AG09319 (cell line): Measurements from ENCODE around the gene SEPHS2.

ENCODE experiments used
- DNase-seq: peaks from one replicate; pipeline ENCODE4 v3.0.0-alpha.2; 2010; ENCODE audit warnings: low read depth; ENCODE audit errors: extremely low read depth
- CTCF ChIP-seq: IDR thresholded peaks from 2 replicates; pipeline ENCODE4 v1.5.1; 2011; ENCODE audit warnings: low read depth, mild to moderate bottlenecking, inconsistent platforms, low read length, moderate library complexity

SEPHS2 gene

GRCh38 chr16:30395155-30395991, 50.3 kb downstream of the SEPHS2 start, which contains the start of gene ZNF48:
ZNF48 (plus strand) TSS chr16:30395420; CDS start chr16:30395795, 375 bp downstream.
- peak; percentile 16 for TF ChIP-seq CTCF

GRCh38 chr16:30394592-30395154, 51.0 kb downstream of the SEPHS2 start:
- no peak for DNase-seq

More at GRCh38 chr16:30395155-30395991, 50.3 kb downstream of the SEPHS2 start, which contains the start of gene ZNF48:
- no peak for DNase-seq

More at GRCh38 chr16:30394592-30395154, 51.0 kb downstream of the SEPHS2 start:
- TF ChIP-seq CTCF = no peak
